ENCODE results near the gene SGCD. TPM values are rescaled to one million over a fixed set of nuclear protein-coding genes. Genes with fewer than 3 reads are reported as not detected.

SGCD gene
- total and polyA plus RNA-seq, 2 experiments from 2014 or later: 0.77 to 1.3 TPM

GRCh38 chr5:156560002-156560401, 233.0 kb downstream of the SGCD start:
- Histone ChIP-seq H3K4me3 (no peak overlapping the region), H3K27ac (no peak overlapping the region), H3K36me3 (no peaks in the 10 kb centered on the region), H3K9me3 (ENCODE audit: low read depth) (no peaks in the 10 kb centered on the region), H3K4me1 (ENCODE audit: low read depth) (no peaks in the 10 kb centered on the region), H3K27me3 (no peaks in the 10 kb centered on the region)
- no peak for DNase-seq (ENCODE audit: low read depth in 1 of 2, low spot score in 1 of 2)
- TF ChIP-seq CTCF (IDR thresholded peaks at IDR 0.05; ENCODE audit: low read depth, low read length): no peak

GRCh38 chr5:156561651-156562050, 234.7 kb downstream of the SGCD start:
- Histone ChIP-seq H3K4me1 (ENCODE audit: low read depth) (no peaks in the 10 kb centered on the region), H3K27ac (no peak overlapping the region), H3K27me3 (no peaks in the 10 kb centered on the region), H3K36me3 (no peaks in the 10 kb centered on the region), H3K4me3 (no peak overlapping the region), H3K9me3 (ENCODE audit: low read depth) (no peaks in the 10 kb centered on the region)
- no peak for DNase-seq (ENCODE audit: low read depth in 1 of 2, low spot score in 1 of 2)
- TF ChIP-seq CTCF (IDR thresholded peaks at IDR 0.05; ENCODE audit: low read depth, low read length): no peak

GRCh38 chr5:156570615-156571014, 243.7 kb downstream of the SGCD start:
- Histone ChIP-seq H3K4me1 (ENCODE audit: low read depth) (no peaks in the 10 kb centered on the region), H3K36me3 (no peaks in the 10 kb centered on the region), H3K27ac (no peak overlapping the region), H3K27me3 (no peaks in the 10 kb centered on the region), H3K9me3 (ENCODE audit: low read depth) (no peaks in the 10 kb centered on the region), H3K4me3 (no peak overlapping the region)
- no peak for DNase-seq (ENCODE audit: low read depth in 1 of 2, low spot score in 1 of 2)
- no peak for TF ChIP-seq CTCF (IDR thresholded peaks at IDR 0.05; ENCODE audit: low read depth, low read length)

- DNase-seq (ENCODE audit: low read depth in 1 of 2, low spot score in 1 of 2): no peak
- H3K9me3 ChIP-seq (ENCODE audit: low read depth): no peaks in the 10 kb centered on the region
- H3K4me3 ChIP-seq: no peak overlapping the region
- H3K27me3 ChIP-seq: no peaks in the 10 kb centered on the region
- no peak overlapping the region for H3K27ac ChIP-seq
- no peaks in the 10 kb centered on the region for H3K36me3 ChIP-seq
- peaks cover 7% of the 10 kb centered on the region for H3K4me1 ChIP-seq (ENCODE audit: low read depth)
- no peak for TF ChIP-seq CTCF (IDR thresholded peaks at IDR 0.05; ENCODE audit: low read depth, low read length)
Measured at GRCh38 chr5:156581725-156582124, 254.8 kb downstream of the SGCD start.

- no peak for TF ChIP-seq CTCF (IDR thresholded peaks at IDR 0.05; ENCODE audit: low read depth, low read length)
- DNase-seq (ENCODE audit: low read depth in 1 of 2, low spot score in 1 of 2): no peak
- H3K4me3 ChIP-seq: no peak overlapping the region
Measured at GRCh38 chr5:156582193-156582598, 255.2 kb downstream of the SGCD start.

GRCh38 chr5:156584871-156585270, 257.9 kb downstream of the SGCD start:
- Histone ChIP-seq H3K9me3 (ENCODE audit: low read depth) (no peaks in the 10 kb centered on the region), H3K36me3 (no peaks in the 10 kb centered on the region), H3K4me1 (ENCODE audit: low read depth) (peaks cover 7% of the 10 kb centered on the region), H3K27me3 (no peaks in the 10 kb centered on the region), H3K27ac (no peak overlapping the region), H3K4me3 (no peak overlapping the region)
- no peak for TF ChIP-seq CTCF (IDR thresholded peaks at IDR 0.05; ENCODE audit: low read depth, low read length)
- no peak for DNase-seq (ENCODE audit: low read depth in 1 of 2, low spot score in 1 of 2)

More at GRCh38 chr5:156582193-156582598, 255.2 kb downstream of the SGCD start:
- peaks cover 7% of the 10 kb centered on the region for H3K4me1 ChIP-seq (ENCODE audit: low read depth)
- no peaks in the 10 kb centered on the region for H3K36me3 ChIP-seq
- no peaks in the 10 kb centered on the region for H3K27me3 ChIP-seq
- H3K9me3 ChIP-seq (ENCODE audit: low read depth): no peaks in the 10 kb centered on the region
- H3K27ac ChIP-seq: no peak overlapping the region
